Measurements from ENCODE around the gene WDR76. TPM values are rescaled to one million over a fixed set of nuclear protein-coding genes. Genes with fewer than 3 reads are reported as not detected.

Gene WDR76
- total and polyA plus RNA-seq, 12 donors, result 0.74 to 8.2 (median 2.0) TPM

GRCh38 chr15:43878446-43878845 lies 51.6 kb downstream of the WDR76 start:
- Histone ChIP-seq H3K4me3 (no peak overlapping the region), H3K27ac (no peak overlapping the region), H3K9me3 (replicated peaks in 1 of 3) (no peaks in the 10 kb centered on the region), H3K36me3 (replicated peaks in 1 of 2) (peaks cover 0 to 2% of the 10 kb centered on the region in 2 donors), H3K4me1 (replicated peaks in 1 of 2) (no peaks in the 10 kb centered on the region), H3K27me3 (no peaks in the 10 kb centered on the region)
- WGBS, 4 donors, result 90 to 97% (median 95%) methylated on average over 2 of the region's 2 CpGs
- DNase-seq, result peak in 1 of 7 donors; percentile 21
- intact Hi-C loops (cut with DNase I), result no loop called here
- no peak for TF ChIP-seq POLR2A (IDR thresholded peaks at IDR 0.05)
- TF ChIP-seq, protein P1, sequence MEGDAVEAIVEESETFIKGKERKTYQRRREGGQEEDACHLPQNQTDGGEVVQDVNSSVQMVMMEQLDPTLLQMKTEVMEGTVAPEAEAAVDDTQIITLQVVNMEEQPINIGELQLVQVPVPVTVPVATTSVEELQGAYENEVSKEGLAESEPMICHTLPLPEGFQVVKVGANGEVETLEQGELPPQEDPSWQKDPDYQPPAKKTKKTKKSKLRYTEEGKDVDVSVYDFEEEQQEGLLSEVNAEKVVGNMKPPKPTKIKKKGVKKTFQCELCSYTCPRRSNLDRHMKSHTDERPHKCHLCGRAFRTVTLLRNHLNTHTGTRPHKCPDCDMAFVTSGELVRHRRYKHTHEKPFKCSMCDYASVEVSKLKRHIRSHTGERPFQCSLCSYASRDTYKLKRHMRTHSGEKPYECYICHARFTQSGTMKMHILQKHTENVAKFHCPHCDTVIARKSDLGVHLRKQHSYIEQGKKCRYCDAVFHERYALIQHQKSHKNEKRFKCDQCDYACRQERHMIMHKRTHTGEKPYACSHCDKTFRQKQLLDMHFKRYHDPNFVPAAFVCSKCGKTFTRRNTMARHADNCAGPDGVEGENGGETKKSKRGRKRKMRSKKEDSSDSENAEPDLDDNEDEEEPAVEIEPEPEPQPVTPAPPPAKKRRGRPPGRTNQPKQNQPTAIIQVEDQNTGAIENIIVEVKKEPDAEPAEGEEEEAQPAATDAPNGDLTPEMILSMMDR (IDR thresholded peaks at IDR 0.05), result no peak

DNA sequence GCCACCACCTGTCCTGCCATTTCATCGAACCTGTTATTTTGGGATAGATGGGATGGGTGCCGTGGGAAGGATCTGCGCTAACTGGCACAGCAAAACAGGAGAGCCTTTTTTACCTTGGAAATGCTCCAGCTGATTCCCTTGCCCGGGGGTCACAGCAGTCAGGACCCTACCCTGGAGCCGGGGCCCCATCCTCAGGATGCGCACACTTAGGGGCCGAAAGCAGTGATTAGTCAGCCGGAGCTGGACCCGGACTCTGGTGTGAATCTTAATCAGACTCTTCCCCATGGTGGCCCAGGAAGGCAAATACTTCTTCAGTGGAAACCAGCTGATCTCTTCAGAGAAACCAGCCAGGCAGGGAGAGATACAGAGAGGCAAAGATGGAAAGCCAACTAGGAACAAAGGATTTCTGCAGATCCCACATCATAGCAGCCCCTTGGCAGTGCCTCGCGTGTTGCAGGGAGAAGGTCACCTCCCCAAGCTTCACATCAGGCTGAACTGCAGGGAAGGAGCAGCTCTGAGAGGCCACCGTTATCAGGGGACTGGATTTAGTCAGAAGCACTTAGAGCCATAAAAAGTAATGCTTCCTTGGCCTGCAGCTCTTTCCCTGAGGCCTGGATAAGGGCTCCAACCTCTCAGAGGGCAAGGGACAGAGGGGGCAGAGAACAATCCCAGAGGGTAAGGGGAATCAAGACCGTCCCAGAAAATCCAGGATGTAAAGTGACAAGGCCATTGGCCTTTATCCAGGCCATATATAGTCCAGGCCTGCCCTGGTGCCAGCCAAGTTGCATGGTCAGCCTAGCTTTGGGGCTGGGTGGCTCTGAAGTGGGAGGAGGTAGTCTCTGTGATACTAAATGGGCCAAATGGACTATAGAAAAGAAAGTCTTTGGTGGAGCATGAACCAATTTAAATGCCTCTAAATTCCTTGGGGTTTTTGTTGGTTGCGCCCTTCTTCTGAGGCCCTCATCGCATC lies 52.9 kb downstream of the WDR76 start:
- WGBS, 4 donors, result 89 to 95% (median 90%) methylated on average over 9 to 15 of the region's 15 CpGs
- no peaks in the 10 kb centered on the region for H3K27me3 ChIP-seq
- intact Hi-C loops (cut with DNase I), result no loop called here
- DNase-seq, result peak in 1 of 7 donors; percentile 17
- no peaks in the 10 kb centered on the region for H3K4me1 ChIP-seq (replicated peaks in 1 of 2)
- no peaks in the 10 kb centered on the region for H3K9me3 ChIP-seq (replicated peaks in 1 of 3)
- no peak overlapping the region for H3K27ac ChIP-seq
- H3K36me3 ChIP-seq (replicated peaks in 1 of 2), result no peaks in the 10 kb centered on the region
- no peak overlapping the region for H3K4me3 ChIP-seq
- TF ChIP-seq, protein P1 (IDR thresholded peaks at IDR 0.05), result no peak
- no peak for TF ChIP-seq POLR2A (IDR thresholded peaks at IDR 0.05)

- intact Hi-C loops (cut with DNase I), result no loop called here
- DNase-seq, result peak in 4 of 7 donors; percentile 24 to 47 (median 36)
- Histone ChIP-seq H3K27me3 (no peaks in the 10 kb centered on the region), H3K36me3 (replicated peaks in 1 of 2) (no peaks in the 10 kb centered on the region), H3K4me3 (no peak overlapping the region), H3K9me3 (replicated peaks in 1 of 3) (no peaks in the 10 kb centered on the region), H3K4me1 (replicated peaks in 1 of 2) (no peaks in the 10 kb centered on the region), H3K27ac (no peak overlapping the region)
- TF ChIP-seq, protein P1 (IDR thresholded peaks at IDR 0.05), result no peak
- TF ChIP-seq POLR2A (IDR thresholded peaks at IDR 0.05), result no peak
- WGBS, 4 donors, result 87 to 91% (median 89%) methylated on average over 4 to 5 of the region's 5 CpGs
Observed at GRCh38 chr15:43880406-43881194, 53.8 kb downstream of the WDR76 start.

DNA sequence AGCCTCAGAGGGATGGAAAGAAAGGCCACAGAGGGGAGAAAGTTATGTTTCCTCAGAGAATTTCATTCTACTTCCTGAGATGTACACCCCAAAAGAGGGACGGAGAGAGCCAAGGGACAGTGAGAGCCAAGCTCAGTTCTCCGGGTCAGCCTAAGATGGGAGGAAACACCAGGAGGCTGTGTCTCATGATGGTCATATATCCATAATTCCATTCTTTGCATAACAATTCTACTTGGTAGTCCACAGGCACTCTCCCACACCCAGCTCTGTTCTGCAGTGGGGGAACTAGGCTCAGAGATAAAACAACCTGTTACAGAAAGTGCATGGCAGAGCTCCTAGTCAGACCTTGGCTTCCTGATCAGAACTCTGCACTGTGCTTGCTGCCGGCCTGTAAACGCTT lies 54.4 kb downstream of the WDR76 start:
- no peaks in the 10 kb centered on the region for H3K36me3 ChIP-seq (replicated peaks in 1 of 2)
- no peaks in the 10 kb centered on the region for H3K27me3 ChIP-seq
- no peak overlapping the region for H3K4me3 ChIP-seq
- no peak overlapping the region for H3K27ac ChIP-seq
- TF ChIP-seq, protein P1 (IDR thresholded peaks at IDR 0.05), result no peak
- no peak for TF ChIP-seq POLR2A (IDR thresholded peaks at IDR 0.05)
- WGBS, 4 donors, result 91 to 95% (median 92%) methylated on average over 4 of the region's 4 CpGs
- intact Hi-C loops (cut with DNase I), result no loop called here
- DNase-seq, result peak in 1 of 7 donors; percentile 9
- no peaks in the 10 kb centered on the region for H3K4me1 ChIP-seq (replicated peaks in 1 of 2)
- no peaks in the 10 kb centered on the region for H3K9me3 ChIP-seq (replicated peaks in 1 of 3)

Measured in adrenal gland (tissue), 12 donors.